Endothelial cell of umbilical vein (primary cell): ENCODE data around the gene CREB3. TPM values are rescaled to one million over a fixed set of nuclear protein-coding genes. Genes with fewer than 3 reads are reported as not detected.

Experiments used
- BruUV-seq: library from RNA; stranded (reverse); fragments of 400-500 nt; replicated peaks from 2 replicates; lab custom pipeline; 2021; lab: Mats Ljungman, UMichigan
- CTCF ChIA-PET: fragments of 300-600, 350-600 bp; sonication (Branson Sonifier 250); formaldehyde crosslinking; loops from one replicate; lab custom pipeline; 2021; ENCODE audit warnings: antibody characterized with exemption, inconsistent platforms; lab: Charles Lee
- POLR2A ChIA-PET: fragments of 300-600, 350-600 bp; sonication (Branson Sonifier 250); formaldehyde crosslinking; loops from one replicate; lab custom pipeline; 2021; ENCODE audit warnings: antibody characterized with exemption, inconsistent platforms; lab: Charles Lee
- DNase-seq: peaks from one replicate; pipeline ENCODE4 v3.0.0-alpha.2; 2011; ENCODE audit warnings: low read depth, low spot score
- FAIRE-seq: peaks from 2 replicates; lab custom pipeline; 2011; peaks lifted over from hg19 to GRCh38; lab: Jason Lieb, UNC
- H2AFZ ChIP-seq: 2 replicates; pipeline ENCODE4 v1.6.0; 2012; ENCODE audit warnings: low read depth, low read length, control low read depth, inconsistent platforms
- H3K27ac ChIP-seq: 2 replicates; pipeline ENCODE4 v1.5.1; 2011; ENCODE audit warnings: low read depth, mild to moderate bottlenecking, control low read depth, low read length, moderate library complexity; ENCODE audit not compliant: insufficient read depth
- H3K27me3 ChIP-seq, 2 experiments: 2 replicates each; pipeline versions ENCODE4 v1.6.0 to v1.6.1; 2011; ENCODE audit warnings: low read length in 2 of 2, mixed read lengths in 1 of 2; ENCODE audit not compliant: control insufficient read depth in 2 of 2, insufficient read depth in 2 of 2
- H3K36me3 ChIP-seq, 2 experiments: 2 replicates in 1 of 2; 3 replicates in 1 of 2; pipeline ENCODE4 v1.5.1; 2011; ENCODE audit warnings: low read length in 2 of 2, mild to moderate bottlenecking in 1 of 2, moderate library complexity in 1 of 2; ENCODE audit not compliant: control insufficient read depth in 2 of 2, insufficient read depth in 2 of 2; ENCODE audit errors: extremely low read depth in 1 of 2
- H3K4me1 ChIP-seq: 3 replicates; pipeline ENCODE4 v1.5.1; 2011; ENCODE audit warnings: mild to moderate bottlenecking, low read length; ENCODE audit not compliant: control insufficient read depth, insufficient read depth; ENCODE audit errors: extremely low read depth
- H3K4me2 ChIP-seq: 2 replicates; pipeline ENCODE4 v1.6.1; 2011; ENCODE audit warnings: low read length, control low read depth, mixed read lengths; ENCODE audit not compliant: insufficient read depth
- H3K4me3 ChIP-seq, 3 experiments: fragments of 200-600 bp in 1 of 3; sonication (generic), shearing (Covaris generic) in 1 of 3; replicated peaks in 1 of 3; 2 replicates each; pipeline ENCODE4 v1.5.1; 2011 to 2016; ENCODE audit warnings: control low read depth in 3 of 3, low read length in 3 of 3, mild to moderate bottlenecking in 2 of 3, inconsistent platforms in 1 of 3, low read depth in 1 of 3, moderate library complexity in 1 of 3; ENCODE audit not compliant: insufficient read depth in 1 of 3
- H3K79me2 ChIP-seq: 2 replicates; pipeline ENCODE4 v1.6.0; 2012; ENCODE audit warnings: low read length, inconsistent platforms; ENCODE audit not compliant: control insufficient read depth, insufficient read depth
- H3K9ac ChIP-seq: replicated peaks from 2 replicates; pipeline ENCODE3; 2011; ENCODE audit warnings: low read length, control low read depth; ENCODE audit not compliant: insufficient read depth; ENCODE audit errors: extremely low read depth
- H3K9me1 ChIP-seq: replicated peaks from 3 replicates; pipeline ENCODE4 v1.6.0; 2011; ENCODE audit warnings: mild to moderate bottlenecking, low read length; ENCODE audit not compliant: control insufficient read depth, insufficient read depth; ENCODE audit errors: extremely low read depth
- H3K9me3 ChIP-seq: replicated peaks from 2 replicates; pipeline ENCODE4 v1.5.1; 2012; ENCODE audit warnings: low read length, inconsistent platforms; ENCODE audit not compliant: control insufficient read depth, insufficient read depth
- H4K20me1 ChIP-seq: replicated peaks from 2 replicates; pipeline ENCODE3; 2011; ENCODE audit warnings: mild to moderate bottlenecking, low read length; ENCODE audit not compliant: control insufficient read depth, insufficient read depth; ENCODE audit errors: extremely low read depth
- CTCF ChIP-seq, 2 donors: IDR thresholded peaks; 1 replicate in 1 of 2; 2 replicates in 1 of 2; pipeline ENCODE4 v1.5.1; 2011; ENCODE audit warnings: low read length in 2 of 2, mild to moderate bottlenecking in 2 of 2, moderate library complexity in 2 of 2, control low read depth in 1 of 2, inconsistent platforms in 1 of 2, low read depth in 1 of 2; ENCODE audit not compliant: insufficient read depth in 1 of 2; ENCODE audit errors: extremely low read depth in 1 of 2
- FOS ChIP-seq: IDR thresholded peaks from 2 replicates; pipeline ENCODE4 v1.6.1; 2011; ENCODE audit warnings: mild to moderate bottlenecking, low read length, moderate library complexity, borderline replicate concordance; ENCODE audit not compliant: insufficient read depth
- GATA2 ChIP-seq: IDR thresholded peaks from 2 replicates; pipeline ENCODE4 v1.7.0; 2011; ENCODE audit warnings: low read depth, mild to moderate bottlenecking, moderate library complexity, mixed read lengths, low read length; ENCODE audit not compliant: insufficient read length, insufficient read depth
- JUN ChIP-seq: IDR thresholded peaks from 2 replicates; pipeline ENCODE4 v1.6.1; 2011; ENCODE audit warnings: borderline replicate concordance, low read depth; ENCODE audit not compliant: insufficient read length, insufficient read depth
- MYC ChIP-seq: IDR thresholded peaks from one replicate; pipeline ENCODE4 v1.6.1; 2011; ENCODE audit warnings: mild to moderate bottlenecking, low read depth, low read length
- POLR2A ChIP-seq: IDR thresholded peaks from 2 replicates; pipeline ENCODE4 v1.6.1; 2012; ENCODE audit warnings: low read depth, mild to moderate bottlenecking, control low read depth, low read length
- dilution Hi-C: fragments of 300-500 bp; cut with MboI; formaldehyde crosslinking; loops from one replicate; pipeline ENCODE4 v1.15.0; 2019; ENCODE audit warnings: low sequenced_read_pairs; ENCODE audit not compliant: extremely low pct_ligation_motif_present
- intact Hi-C: fragments of 100-400 bp; cut with micrococcal nuclease; formaldehyde crosslinking; loops from one replicate; pipeline ENCODE4 v1.10.0; 2022
- polyA plus RNA-seq, 4 experiments: library from polyadenylated mRNA; depleted of rRNA in 3 of 4; stranded (reverse) in 3 of 4; unstranded in 1 of 4; fragments of >200 nt; gene quantifications; 2 replicates each; pipeline versions ENCODE4 v1.2.1 to v1.2.3, GENCODE V29; 2011 to 2012; ENCODE audit warnings: missing spikeins in 1 of 4
- total RNA-seq: library from RNA; stranded (reverse); gene quantifications from 2 replicates; pipeline ENCODE4 v1.2.3, GENCODE V29; 2021
- TF ChIP-seq, protein P1 (sequence below): IDR thresholded peaks from 2 replicates; pipeline ENCODE4 v1.6.1; 2011; ENCODE audit not compliant: insufficient read depth, insufficient read length

CREB3 gene
- total and polyA plus RNA-seq, 2 donors (not counting 3 experiments of a cell fraction or from before 2014, with no cell fraction given), result 39.8 to 52.1 TPM

DNA sequence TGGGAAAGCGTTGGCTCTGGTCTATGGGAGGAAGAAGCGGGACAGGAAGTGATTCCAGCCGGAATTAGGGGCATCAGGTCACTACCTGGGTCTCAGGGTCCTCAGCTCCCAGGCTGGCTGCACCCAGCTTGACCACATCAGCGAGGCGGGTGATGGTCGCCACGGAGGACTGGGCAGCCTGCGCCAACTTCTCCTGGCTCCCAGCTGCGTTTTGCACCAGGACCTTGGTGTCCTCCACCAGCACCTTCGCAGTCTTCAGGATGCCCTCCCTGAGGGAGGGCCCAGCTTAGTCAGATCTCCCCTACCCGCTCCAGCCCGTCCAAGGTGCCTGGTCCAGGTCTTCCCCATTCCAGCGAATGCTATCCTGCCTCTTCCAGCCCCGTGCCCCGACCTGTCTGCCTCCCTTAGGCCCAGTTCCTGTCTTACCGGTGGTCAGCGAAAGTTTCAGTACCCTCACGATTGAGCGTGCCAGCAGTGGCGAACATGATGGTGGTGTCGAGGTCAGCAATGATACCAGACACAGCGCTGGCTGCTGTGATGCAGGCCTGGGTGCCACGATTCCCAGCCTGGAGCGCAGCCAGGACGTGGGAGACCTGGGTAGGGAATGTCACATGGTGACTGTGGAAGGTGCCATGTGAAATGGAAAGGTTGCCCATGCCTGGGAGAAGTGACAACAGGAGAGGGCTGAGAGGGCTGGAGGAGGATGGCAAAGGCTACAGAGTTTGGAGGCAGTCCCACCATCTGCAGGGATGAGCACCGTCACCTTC is 28.4 kb upstream of the CREB3 start:
- H4K20me1 ChIP-seq, result no peaks in the 10 kb centered on the region
- H3K4me3 ChIP-seq, result no peak overlapping the region
- TSS peak; percentile 21 for BruUV-seq
- dilution Hi-C loops (no loop called here), intact Hi-C loops (no loop called here)
- H3K27ac ChIP-seq, result no peak overlapping the region
- H3K4me1 ChIP-seq, result no peaks in the 10 kb centered on the region
- no peak overlapping the region for H2AFZ ChIP-seq
- H3K9ac ChIP-seq, result no peak overlapping the region
- H3K9me1 ChIP-seq, result no peaks in the 10 kb centered on the region
- ChIA-PET CTCF (interaction anchor here (2.3 kb wide), 1 partner anchor 8 kb away, joined by 17 read pairs; no protein-coding TSS in a partner anchor), POLR2A (no interaction called here)
- H3K79me2 ChIP-seq, result no peaks in the 10 kb centered on the region
- FAIRE-seq, result no peak
- no peak for DNase-seq
- H3K4me2 ChIP-seq, result no peak overlapping the region
- H3K36me3 ChIP-seq, result peaks cover 67 to 89% of the 10 kb centered on the region in 2 experiments
- H3K27me3 ChIP-seq, result no peaks in the 10 kb centered on the region
- H3K9me3 ChIP-seq, result no peaks in the 10 kb centered on the region
- TF ChIP-seq POLR2A (no peak), FOS (no peak), CTCF (IDR thresholded peaks at IDR 0.05; ENCODE audit: extremely low read depth in 1 of 2, insufficient read depth in 1 of 2, low read depth in 1 of 2, low read length in 2 of 2) (no peak), GATA2 (no peak), JUN (no peak), MYC (no peak)
- TF ChIP-seq, protein P1, sequence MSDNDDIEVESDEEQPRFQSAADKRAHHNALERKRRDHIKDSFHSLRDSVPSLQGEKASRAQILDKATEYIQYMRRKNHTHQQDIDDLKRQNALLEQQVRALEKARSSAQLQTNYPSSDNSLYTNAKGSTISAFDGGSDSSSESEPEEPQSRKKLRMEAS, result no peak
